ENCODE measurements around the gene MYL11.

The MYL11 gene

DNA sequence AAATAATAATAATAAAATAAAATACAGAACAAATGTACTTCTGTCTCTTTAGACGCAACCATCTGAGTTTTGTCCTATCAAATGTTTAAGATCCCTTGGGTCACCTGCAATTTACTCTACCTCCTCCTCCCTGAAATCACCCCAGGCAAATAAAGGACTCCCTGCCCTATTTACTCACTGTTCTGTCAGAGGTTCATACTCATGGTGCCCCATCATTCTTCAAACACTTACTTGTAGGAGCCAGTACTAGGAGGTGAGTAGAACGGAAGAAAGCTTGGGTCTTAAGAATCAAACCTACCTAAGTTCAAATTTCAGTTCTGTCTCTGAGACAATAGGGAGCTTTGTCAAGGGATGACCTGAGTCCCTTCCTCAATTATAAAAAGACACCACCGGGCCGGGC, 8.1 kb upstream of the MYL11 start:
- TF ChIP-seq, protein P1, sequence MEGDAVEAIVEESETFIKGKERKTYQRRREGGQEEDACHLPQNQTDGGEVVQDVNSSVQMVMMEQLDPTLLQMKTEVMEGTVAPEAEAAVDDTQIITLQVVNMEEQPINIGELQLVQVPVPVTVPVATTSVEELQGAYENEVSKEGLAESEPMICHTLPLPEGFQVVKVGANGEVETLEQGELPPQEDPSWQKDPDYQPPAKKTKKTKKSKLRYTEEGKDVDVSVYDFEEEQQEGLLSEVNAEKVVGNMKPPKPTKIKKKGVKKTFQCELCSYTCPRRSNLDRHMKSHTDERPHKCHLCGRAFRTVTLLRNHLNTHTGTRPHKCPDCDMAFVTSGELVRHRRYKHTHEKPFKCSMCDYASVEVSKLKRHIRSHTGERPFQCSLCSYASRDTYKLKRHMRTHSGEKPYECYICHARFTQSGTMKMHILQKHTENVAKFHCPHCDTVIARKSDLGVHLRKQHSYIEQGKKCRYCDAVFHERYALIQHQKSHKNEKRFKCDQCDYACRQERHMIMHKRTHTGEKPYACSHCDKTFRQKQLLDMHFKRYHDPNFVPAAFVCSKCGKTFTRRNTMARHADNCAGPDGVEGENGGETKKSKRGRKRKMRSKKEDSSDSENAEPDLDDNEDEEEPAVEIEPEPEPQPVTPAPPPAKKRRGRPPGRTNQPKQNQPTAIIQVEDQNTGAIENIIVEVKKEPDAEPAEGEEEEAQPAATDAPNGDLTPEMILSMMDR (conservative IDR thresholded peaks at IDR 0.05), result no peak
- no peak overlapping the region for H3K27ac ChIP-seq

DNA sequence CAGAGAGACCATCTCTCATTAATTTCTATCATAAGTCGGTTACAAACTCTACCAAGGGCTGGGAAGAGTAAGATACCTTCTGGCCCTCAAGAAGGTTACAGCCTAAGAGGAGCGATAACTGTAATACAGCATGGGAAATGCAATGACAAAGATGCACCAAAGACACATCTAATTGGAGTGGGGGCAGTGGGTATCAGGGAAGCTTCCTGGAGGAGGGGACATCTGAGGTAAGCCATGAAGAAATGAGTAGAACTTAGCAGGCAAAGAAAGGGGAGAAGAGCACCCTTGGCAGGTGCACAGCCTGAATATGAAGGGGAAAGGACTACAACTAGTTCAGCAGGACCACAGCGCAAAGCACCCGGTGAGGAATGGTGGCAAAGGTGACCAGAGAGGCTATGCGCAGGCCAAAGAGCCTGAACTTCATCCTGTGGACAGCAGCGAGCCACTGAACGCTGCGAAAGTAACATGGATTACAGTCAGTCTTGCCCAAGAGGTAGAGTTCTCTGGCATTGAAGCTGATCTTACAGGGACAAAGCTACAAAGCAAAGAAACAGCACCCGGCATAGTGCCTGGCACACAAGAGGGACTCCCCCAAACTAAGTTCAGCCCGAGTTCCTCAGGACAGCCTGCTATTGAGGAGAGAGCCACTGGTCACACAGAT, 7.1 kb upstream of the MYL11 start:
- TF ChIP-seq, protein P1 (conservative IDR thresholded peaks at IDR 0.05), result no peak
- H3K27ac ChIP-seq, result no peak overlapping the region; the same call in 1 of the 2 replicates

DNA sequence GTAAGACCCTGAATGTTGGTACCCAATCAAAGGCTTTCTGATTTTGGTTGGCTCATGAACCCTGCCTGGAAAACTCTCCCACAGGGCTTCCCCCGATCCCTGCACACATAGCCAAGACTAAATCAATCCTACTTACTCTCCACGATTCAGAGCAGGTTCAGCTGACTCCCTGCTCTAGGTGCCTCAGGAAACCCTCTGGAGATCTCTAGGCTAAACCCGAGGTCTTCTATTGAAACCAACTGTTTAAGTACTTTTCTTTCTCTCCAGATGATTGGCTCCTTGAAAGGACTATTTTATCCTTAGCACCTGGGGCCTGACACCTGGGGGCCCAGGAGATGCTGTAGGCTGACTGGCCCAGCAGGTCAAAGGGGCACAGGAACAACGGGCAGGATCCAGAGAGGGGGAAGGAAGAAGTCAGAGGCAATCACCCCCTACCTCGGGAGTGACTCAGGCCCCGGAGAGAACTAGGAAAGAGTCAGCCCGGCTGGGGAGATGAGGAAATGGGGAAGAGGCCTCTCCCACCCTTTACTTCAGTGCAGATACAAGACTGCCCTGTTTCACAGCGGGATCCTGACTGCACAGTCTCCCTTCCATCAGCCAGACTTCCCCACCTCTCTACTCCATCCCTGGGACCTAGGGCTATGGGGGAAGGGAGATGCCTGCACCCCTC, 6.3 kb upstream of the MYL11 start:
- TF ChIP-seq, protein P1 (conservative IDR thresholded peaks at IDR 0.05), result no peak
- H3K27ac ChIP-seq, result peak overlapping the region; percentile 81; the same call in 1 of the 2 replicates

DNA sequence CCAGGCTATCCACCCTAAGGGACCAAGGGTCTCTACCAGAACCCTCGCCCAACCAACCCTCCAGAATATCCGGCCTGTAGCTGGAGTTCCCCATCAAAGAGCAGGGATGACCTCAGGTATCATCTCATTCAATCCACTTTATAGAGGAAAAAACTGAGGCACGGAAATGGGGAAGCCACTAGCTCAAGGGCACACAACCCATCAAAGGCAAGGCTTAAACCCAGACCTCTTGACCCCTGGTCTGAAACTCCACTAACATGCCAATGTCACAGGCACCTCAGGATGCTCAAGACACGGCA, 5.9 kb upstream of the MYL11 start:
- TF ChIP-seq, protein P1 (conservative IDR thresholded peaks at IDR 0.05), result no peak
- H3K27ac ChIP-seq, result peak overlapping the region; percentile 81; the same call in 1 of the 2 replicates

DNA sequence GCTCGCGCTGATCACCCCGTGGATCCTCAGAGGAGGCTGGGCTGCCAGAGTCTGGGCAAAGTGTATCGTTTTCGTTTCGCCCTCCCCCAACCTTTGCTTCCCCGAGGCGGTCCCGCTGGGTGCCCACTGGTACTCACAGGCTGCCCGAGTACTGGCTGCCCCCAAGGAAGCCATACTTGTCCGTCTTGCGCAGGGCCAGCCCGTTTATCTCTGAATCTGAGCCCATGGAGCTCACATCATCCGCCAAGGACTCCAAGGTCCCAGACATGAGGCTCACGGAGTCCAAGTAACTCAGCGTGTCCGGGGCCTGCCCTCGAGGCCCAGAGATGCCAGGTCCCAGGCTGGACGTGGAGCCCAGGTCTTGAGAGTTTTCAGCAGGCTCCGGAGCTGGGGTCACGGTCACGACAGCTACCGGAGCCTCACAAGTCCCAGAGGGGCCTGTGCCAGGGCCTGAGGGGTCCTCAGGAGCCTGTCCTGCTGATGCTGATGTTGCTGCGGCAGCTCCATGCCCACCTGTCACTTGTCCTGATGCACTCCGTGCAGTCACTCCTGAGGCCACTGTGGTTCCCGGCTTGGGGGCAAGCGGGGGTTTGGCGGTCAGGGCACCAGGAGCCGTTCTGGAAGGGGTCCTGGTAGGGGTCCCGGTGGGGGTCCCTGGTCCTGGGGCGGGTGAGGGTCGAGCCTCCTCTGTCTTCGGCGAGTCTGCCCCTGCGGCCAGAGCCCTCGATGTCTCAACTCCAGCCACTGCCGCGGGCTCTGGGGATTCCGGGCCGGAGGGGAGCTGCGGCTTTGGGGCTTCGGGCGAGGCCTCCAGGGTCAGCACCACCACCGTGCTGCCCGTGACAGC, 5.3 kb upstream of the MYL11 start:
- TF ChIP-seq, protein P1 (conservative IDR thresholded peaks at IDR 0.05), result no peak

DNA sequence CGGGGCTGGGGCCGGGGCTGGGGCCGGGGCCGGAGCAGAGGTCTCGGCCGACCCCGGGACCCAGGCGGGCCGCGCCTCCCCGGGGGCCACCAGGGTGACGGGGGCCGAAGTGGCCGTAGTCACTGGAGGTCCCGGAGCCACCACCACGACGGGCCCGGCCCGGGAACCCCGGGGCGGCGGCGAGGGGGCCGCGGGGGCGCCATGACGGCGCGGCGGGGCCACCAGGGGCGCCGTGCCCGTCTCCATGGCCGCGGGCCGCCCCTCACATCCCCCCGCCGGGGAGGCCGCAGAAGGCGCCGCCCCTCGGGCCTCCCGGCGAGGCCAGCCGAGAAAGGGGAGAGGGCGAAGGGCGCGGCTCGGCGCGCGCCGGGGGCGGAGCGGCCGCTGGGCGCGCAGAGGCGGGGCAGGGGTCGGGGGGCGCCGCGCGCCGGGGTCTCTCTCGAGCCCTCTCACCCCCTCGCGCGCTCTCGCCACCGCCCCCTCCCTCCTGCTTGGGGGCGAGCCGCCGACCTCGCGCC, 4.6 kb upstream of the MYL11 start:
- TF ChIP-seq, protein P1 (conservative IDR thresholded peaks at IDR 0.05), result peak; percentile 13; the same call in 1 of the 2 replicates
- peak overlapping the region; percentile 81 for H3K27ac ChIP-seq

More for the DNA sequence above, 5.3 kb upstream of the MYL11 start:
- H3K27ac ChIP-seq, result peak overlapping the region; percentile 81

Data from VCaP (cell line).